Activated B cell treated with CpG ODN at 0.5 μM for 24 hours (primary cell): ENCODE measurements around the gene RACK1. TPM values are rescaled to one million over a fixed set of nuclear protein-coding genes. Genes with fewer than 3 reads are reported as not detected.
"Not testable (repeated sequence)": the region's sequence is repeated elsewhere in the genome, so short reads cannot be mapped to it uniquely, and the experiment has no call there.

Source experiments
- ATAC-seq: fragments of 200-7000 bp; cut with Tn5 transposase; one replicate; pipeline ENCODE4 v1.10.0; 2021; ENCODE audit warnings: low read depth, mild to moderate bottlenecking, moderate library complexity
- CTCF ChIA-PET: fragments of 350-600 bp; sonication (Branson Sonifier 250); formaldehyde crosslinking; loops from one replicate; lab custom pipeline; 2021; ENCODE audit warnings: antibody characterized with exemption; lab: Charles Lee
- POLR2A ChIA-PET: fragments of 350-600 bp; sonication (Branson Sonifier 250); formaldehyde crosslinking; loops from one replicate; lab custom pipeline; 2021; ENCODE audit warnings: antibody characterized with exemption; lab: Charles Lee
- DNase-seq: peaks from one replicate; pipeline ENCODE4 v3.0.0; 2022
- H3K27ac Mint-ChIP-seq: one replicate; pipeline ENCODE4 v1.8.0; 2020; ENCODE audit warnings: mixed read lengths
- H3K27me3 Mint-ChIP-seq: one replicate; pipeline ENCODE4 v1.8.0; 2021; ENCODE audit warnings: mixed read lengths
- H3K36me3 Mint-ChIP-seq: one replicate; pipeline ENCODE4 v1.8.0; 2021; ENCODE audit warnings: low read depth, mixed read lengths
- H3K4me1 Mint-ChIP-seq: one replicate; pipeline ENCODE4 v1.8.0; 2021; ENCODE audit warnings: mixed read lengths
- H3K4me3 Mint-ChIP-seq: one replicate; pipeline ENCODE4 v1.8.0; 2020; ENCODE audit warnings: mild to moderate bottlenecking, mixed read lengths
- H3K9me3 Mint-ChIP-seq: one replicate; pipeline ENCODE4 v1.8.0; 2020; ENCODE audit warnings: mixed read lengths
- CTCF ChIP-seq: fragments of 200-600 bp; IDR thresholded peaks from one replicate; pipeline ENCODE4 v1.8.0; 2022; ENCODE audit warnings: antibody characterized with exemption, mild to moderate bottlenecking
- intact Hi-C: fragments of 100-400 bp; cut with micrococcal nuclease; formaldehyde crosslinking; loops from one replicate; pipeline ENCODE4 v1.15.1; 2024
- total RNA-seq: library from RNA; stranded (reverse); gene quantifications from 2 replicates; pipeline ENCODE4 v1.2.3, GENCODE V29; 2022

Gene RACK1
- 2,528 and 2,812 TPM in 2 replicates for total RNA-seq

- intact Hi-C loops: loop anchor here (1.0 to 5.0 kb wide), 5 partner anchors 20 to 440 kb away; partner anchors contain the start of genes TRIM41, TRIM7 and ZFP62
- Mint-ChIP-seq H3K4me1 (peaks cover 73% of the 10 kb centered on the region), H3K36me3 (peaks cover 55% of the 10 kb centered on the region), H3K9me3 (no peaks in the 10 kb centered on the region), H3K4me3 (peak within 1 kb of the TSS; percentile 96), H3K27me3 (no peaks in the 10 kb centered on the region), H3K27ac (peak within 1 kb of the TSS; percentile 98)
- ATAC-seq (peak; percentile 79), DNase-seq (peak; percentile 79)
- TF ChIP-seq CTCF: no peak
- POLR2A ChIA-PET: interaction anchor here (0.6 to 8.6 kb wide), 17 partner anchors 9 to 433 kb away, joined by 3 to 177 read pairs (median 7); partner anchors contain the start of genes TRIM41, TRIM52, TRIM7 and ZFP62
- CTCF ChIA-PET: interaction anchor here (0.7 to 2.1 kb wide), 5 partner anchors 17 to 59 kb away, joined by 3 to 7 read pairs (median 5); partner anchors contain the start of gene TRIM52
These were observed at the start of gene RACK1 for GRCh38 chr5:181243564-181244343. Gene RACK1, minus strand, starts transcription at chr5:181243906. Its CDS starts 106 bp downstream, at chr5:181243800.

- H3K27me3 Mint-ChIP-seq: not testable (repeated sequence)
- peak overlapping the region; percentile 89 for H3K27ac Mint-ChIP-seq
These were observed 43.6 kb upstream of the RACK1 start for GRCh38 chr5:181287331-181287730.

GRCh38 chr5:181285962-181286705, 42.4 kb upstream of the RACK1 start:
- H3K36me3 Mint-ChIP-seq, H3K27ac Mint-ChIP-seq, H3K9me3 Mint-ChIP-seq, H3K27me3 Mint-ChIP-seq, CTCF ChIA-PET, intact Hi-C loops, ATAC-seq, H3K4me3 Mint-ChIP-seq, DNase-seq: not testable (repeated sequence)
- POLR2A ChIA-PET: interaction anchor here (2.5 kb wide), 1 partner anchor 25 kb away, joined by 17 read pairs; the partner anchor contains the start of gene TRIM52
- peaks cover 23% of the 10 kb centered on the region for H3K4me1 Mint-ChIP-seq

More at GRCh38 chr5:181287331-181287730, 43.6 kb upstream of the RACK1 start:
- ChIA-PET CTCF (interaction anchor here (0.6 kb wide), 1 partner anchor 26 kb away, joined by 3 read pairs; no protein-coding TSS in a partner anchor), POLR2A (interaction anchor here (0.8 to 2.5 kb wide), 5 partner anchors 26 to 95 kb away, joined by 3 to 17 read pairs (median 3); partner anchors contain the start of genes RACK1 and TRIM52)
- peak; percentile 56 for ATAC-seq
- H3K9me3 Mint-ChIP-seq, DNase-seq, H3K36me3 Mint-ChIP-seq, intact Hi-C loops: not testable (repeated sequence)
- Mint-ChIP-seq H3K4me1 (peaks cover 23% of the 10 kb centered on the region), H3K4me3 (peak overlapping the region; percentile 39)

GRCh38 chr5:181283841-181284755, 40.4 kb upstream of the RACK1 start:
- H3K9me3 Mint-ChIP-seq, H3K36me3 Mint-ChIP-seq, intact Hi-C loops, H3K27ac Mint-ChIP-seq, H3K4me3 Mint-ChIP-seq, POLR2A ChIA-PET, H3K27me3 Mint-ChIP-seq, DNase-seq, ATAC-seq, CTCF ChIA-PET: not testable (repeated sequence)
- H3K4me1 Mint-ChIP-seq: peaks cover 23% of the 10 kb centered on the region

GRCh38 chr5:181283347-181283746, 39.6 kb upstream of the RACK1 start:
- Mint-ChIP-seq H3K36me3 (no peaks in the 10 kb centered on the region), H3K4me3 (no peak overlapping the region), H3K9me3 (no peaks in the 10 kb centered on the region), H3K4me1 (peaks cover 22% of the 10 kb centered on the region), H3K27me3 (no peaks in the 10 kb centered on the region), H3K27ac (no peak overlapping the region)
- ATAC-seq: no peak
- CTCF ChIA-PET: no interaction called here
- no peak for TF ChIP-seq CTCF
- POLR2A ChIA-PET: no interaction called here
- intact Hi-C loops: no loop called here
- no peak for DNase-seq

GRCh38 chr5:181282874-181283273, 39.2 kb upstream of the RACK1 start:
- Mint-ChIP-seq H3K27ac (no peak overlapping the region), H3K27me3 (no peaks in the 10 kb centered on the region), H3K9me3 (no peaks in the 10 kb centered on the region), H3K4me3 (no peak overlapping the region), H3K36me3 (no peaks in the 10 kb centered on the region), H3K4me1 (peaks cover 17% of the 10 kb centered on the region)
- no peak for TF ChIP-seq CTCF
- ATAC-seq (no peak), DNase-seq (no peak)
- ChIA-PET POLR2A (no interaction called here), CTCF (no interaction called here)
- intact Hi-C loops: no loop called here

- ATAC-seq, CTCF ChIA-PET, intact Hi-C loops, H3K36me3 Mint-ChIP-seq, H3K4me3 Mint-ChIP-seq, H3K27me3 Mint-ChIP-seq, H3K9me3 Mint-ChIP-seq, POLR2A ChIA-PET, DNase-seq, H3K27ac Mint-ChIP-seq: not testable (repeated sequence)
- H3K4me1 Mint-ChIP-seq: peaks cover 13% of the 10 kb centered on the region
These were observed 38.7 kb upstream of the RACK1 start for GRCh38 chr5:181282415-181282814.
